ENCODE results near the gene ACCSL. TPM values are rescaled to one million over a fixed set of nuclear protein-coding genes. Genes with fewer than 3 reads are reported as not detected.

ACCSL gene
- not detected for polyA plus RNA-seq (2013, experiment 1 of 2)
- polyA plus RNA-seq (2013, experiment 2 of 2): not detected

GRCh38 chr11:44047931-44048431 lies at the start of gene ACCSL:
Gene ACCSL (plus strand): TSS chr11:44047981. CDS start chr11:44048037, 56 bp downstream.
- H3K27ac ChIP-seq (replicated peaks; ENCODE audit: low read length): no peak within 1 kb of the TSS
- DNase-seq (ENCODE audit: low spot score): no peak
- no peaks in the 10 kb centered on the region for H3K4me1 ChIP-seq (ENCODE audit: control insufficient read depth in 2 of 2, insufficient read depth in 1 of 2, low read depth in 1 of 2, low read length in 2 of 2)
- no peak within 1 kb of the TSS for H3K4ac ChIP-seq (ENCODE audit: low read length)
- no peaks in the 10 kb centered on the region for H3K36me3 ChIP-seq (replicated peaks in 1 of 2; ENCODE audit: control insufficient read depth in 2 of 2, insufficient read depth in 2 of 2, low read length in 2 of 2)
- peaks cover 0 to 20% (median 0%) of the 10 kb centered on the region in 3 experiments for H3K27me3 ChIP-seq (ENCODE audit: control insufficient read depth in 3 of 3, insufficient read depth in 3 of 3, low read depth in 1 of 3, low read length in 3 of 3)
- H3K23ac ChIP-seq (ENCODE audit: low read depth, low read length, poor library complexity): no peak within 1 kb of the TSS
- no peak within 1 kb of the TSS for H3K4me3 ChIP-seq (ENCODE audit: low read length in 2 of 2)
- H3K79me1 ChIP-seq (ENCODE audit: low read depth, low read length): no peaks in the 10 kb centered on the region
- no peak within 1 kb of the TSS for H3K4me2 ChIP-seq (ENCODE audit: insufficient read depth, low read length, poor library complexity, severe bottlenecking)
- H2AK5ac ChIP-seq (ENCODE audit: low read depth, low read length): no peak within 1 kb of the TSS
- H2BK15ac ChIP-seq (ENCODE audit: low read length): no peak within 1 kb of the TSS
- H2BK5ac ChIP-seq (ENCODE audit: low read length): no peak within 1 kb of the TSS
- no peak within 1 kb of the TSS for H2AFZ ChIP-seq (ENCODE audit: low read length)
- no peak within 1 kb of the TSS for H4K91ac ChIP-seq (ENCODE audit: low read depth, low read length, poor library complexity)
- no CpG with 5 or more reads among the region's 12 CpGs for WGBS, 2 donors (ENCODE audit: extremely low coverage in 2 of 2, insufficient read length in 2 of 2, insufficient replicate concordance in 1 of 2)
- no peak within 1 kb of the TSS for H3K18ac ChIP-seq (ENCODE audit: low read length)
- H2BK12ac ChIP-seq (ENCODE audit: low read length): no peak within 1 kb of the TSS
- H3K14ac ChIP-seq (ENCODE audit: low read length): no peak within 1 kb of the TSS
- no peak within 1 kb of the TSS for H2BK120ac ChIP-seq (ENCODE audit: low read depth, low read length)
- H3K9me3 ChIP-seq (replicated peaks in 1 of 2; ENCODE audit: control insufficient read depth in 2 of 2, insufficient read depth in 1 of 2, low read depth in 1 of 2, low read length in 2 of 2): no peaks in the 10 kb centered on the region
- H3K9ac ChIP-seq (ENCODE audit: low read depth, low read length, poor library complexity): no peak within 1 kb of the TSS
- H4K8ac ChIP-seq (ENCODE audit: low read depth, low read length): no peak within 1 kb of the TSS

- Histone ChIP-seq H2AFZ (ENCODE audit: low read length) (no peak overlapping the region), H2BK15ac (ENCODE audit: low read length) (no peak overlapping the region), H3K4ac (ENCODE audit: low read length) (no peak overlapping the region), H3K4me3 (ENCODE audit: low read length in 2 of 2) (no peak overlapping the region), H3K27me3 (ENCODE audit: control insufficient read depth in 3 of 3, insufficient read depth in 3 of 3, low read depth in 1 of 3, low read length in 3 of 3) (peaks cover 0 to 23% (median 0%) of the 10 kb centered on the region in 3 experiments), H4K8ac (ENCODE audit: low read depth, low read length) (no peak overlapping the region), H2BK5ac (ENCODE audit: low read length) (no peak overlapping the region), H2BK12ac (ENCODE audit: low read length) (no peak overlapping the region), H3K23ac (ENCODE audit: low read depth, low read length, poor library complexity) (no peak overlapping the region), H3K9ac (ENCODE audit: low read depth, low read length, poor library complexity) (no peak overlapping the region), H3K36me3 (replicated peaks in 1 of 2; ENCODE audit: control insufficient read depth in 2 of 2, insufficient read depth in 2 of 2, low read length in 2 of 2) (no peaks in the 10 kb centered on the region), H3K18ac (ENCODE audit: low read length) (no peak overlapping the region), H3K9me3 (replicated peaks in 1 of 2; ENCODE audit: control insufficient read depth in 2 of 2, insufficient read depth in 1 of 2, low read depth in 1 of 2, low read length in 2 of 2) (no peaks in the 10 kb centered on the region), H2BK120ac (ENCODE audit: low read depth, low read length) (no peak overlapping the region), H3K27ac (replicated peaks; ENCODE audit: low read length) (no peak overlapping the region), H3K79me1 (ENCODE audit: low read depth, low read length) (no peaks in the 10 kb centered on the region), H2AK5ac (ENCODE audit: low read depth, low read length) (no peak overlapping the region), H3K4me1 (ENCODE audit: control insufficient read depth in 2 of 2, insufficient read depth in 1 of 2, low read depth in 1 of 2, low read length in 2 of 2) (peaks cover 0 to 6% of the 10 kb centered on the region in 2 donors), H3K14ac (ENCODE audit: low read length) (no peak overlapping the region), H3K4me2 (ENCODE audit: insufficient read depth, low read length, poor library complexity, severe bottlenecking) (no peak overlapping the region), H4K91ac (ENCODE audit: low read depth, low read length, poor library complexity) (no peak overlapping the region)
- no peak for DNase-seq (ENCODE audit: low spot score)
- WGBS, 2 donors (ENCODE audit: extremely low coverage in 2 of 2, insufficient read length in 2 of 2, insufficient replicate concordance in 1 of 2): no CpG with 5 or more reads among the region's 1 CpG
These were observed 49.5 kb upstream of the ACCSL start for GRCh38 chr11:43998308-43998707.

- Histone ChIP-seq H3K4ac (ENCODE audit: low read length) (no peak overlapping the region), H3K4me2 (ENCODE audit: insufficient read depth, low read length, poor library complexity, severe bottlenecking) (no peak overlapping the region), H3K4me3 (ENCODE audit: low read length in 2 of 2) (no peak overlapping the region), H4K8ac (ENCODE audit: low read depth, low read length) (no peak overlapping the region), H2BK5ac (ENCODE audit: low read length) (no peak overlapping the region), H3K23ac (ENCODE audit: low read depth, low read length, poor library complexity) (no peak overlapping the region), H2AK5ac (ENCODE audit: low read depth, low read length) (no peak overlapping the region), H3K14ac (ENCODE audit: low read length) (no peak overlapping the region), H3K36me3 (replicated peaks in 1 of 2; ENCODE audit: control insufficient read depth in 2 of 2, insufficient read depth in 2 of 2, low read length in 2 of 2) (no peaks in the 10 kb centered on the region), H3K27me3 (ENCODE audit: control insufficient read depth in 3 of 3, insufficient read depth in 3 of 3, low read depth in 1 of 3, low read length in 3 of 3) (peaks cover 0 to 19% (median 0%) of the 10 kb centered on the region in 3 experiments), H2BK12ac (ENCODE audit: low read length) (no peak overlapping the region), H2BK15ac (ENCODE audit: low read length) (no peak overlapping the region), H2BK120ac (ENCODE audit: low read depth, low read length) (no peak overlapping the region), H3K18ac (ENCODE audit: low read length) (no peak overlapping the region), H3K9ac (ENCODE audit: low read depth, low read length, poor library complexity) (no peak overlapping the region), H4K91ac (ENCODE audit: low read depth, low read length, poor library complexity) (no peak overlapping the region), H3K4me1 (ENCODE audit: control insufficient read depth in 2 of 2, insufficient read depth in 1 of 2, low read depth in 1 of 2, low read length in 2 of 2) (peaks cover 11 to 16% of the 10 kb centered on the region in 2 donors), H3K79me1 (ENCODE audit: low read depth, low read length) (no peaks in the 10 kb centered on the region), H3K9me3 (replicated peaks in 1 of 2; ENCODE audit: control insufficient read depth in 2 of 2, insufficient read depth in 1 of 2, low read depth in 1 of 2, low read length in 2 of 2) (no peaks in the 10 kb centered on the region), H2AFZ (ENCODE audit: low read length) (no peak overlapping the region), H3K27ac (replicated peaks; ENCODE audit: low read length) (no peak overlapping the region)
- DNase-seq (ENCODE audit: low spot score): no peak
- WGBS, 2 donors (ENCODE audit: extremely low coverage in 2 of 2, insufficient read length in 2 of 2, insufficient replicate concordance in 1 of 2): no CpG with 5 or more reads among the region's 2 CpGs
These were observed 47.0 kb upstream of the ACCSL start for GRCh38 chr11:44000731-44001130.

GRCh38 chr11:44002191-44003093 lies 45.3 kb upstream of the ACCSL start:
- H3K79me1 ChIP-seq (ENCODE audit: low read depth, low read length): no peaks in the 10 kb centered on the region
- peaks cover 0 to 15% (median 0%) of the 10 kb centered on the region in 3 experiments for H3K27me3 ChIP-seq (ENCODE audit: control insufficient read depth in 3 of 3, insufficient read depth in 3 of 3, low read depth in 1 of 3, low read length in 3 of 3)
- H3K27ac ChIP-seq (replicated peaks; ENCODE audit: low read length): no peak overlapping the region
- H2BK15ac ChIP-seq (ENCODE audit: low read length): no peak overlapping the region
- H3K4ac ChIP-seq (ENCODE audit: low read length): no peak overlapping the region
- no peak overlapping the region for H3K4me2 ChIP-seq (ENCODE audit: insufficient read depth, low read length, poor library complexity, severe bottlenecking)
- no peak overlapping the region for H3K9ac ChIP-seq (ENCODE audit: low read depth, low read length, poor library complexity)
- no peak overlapping the region for H2BK12ac ChIP-seq (ENCODE audit: low read length)
- H4K8ac ChIP-seq (ENCODE audit: low read depth, low read length): no peak overlapping the region
- peak overlapping the region; percentile 72 for H2AK5ac ChIP-seq (ENCODE audit: low read depth, low read length)
- H3K18ac ChIP-seq (ENCODE audit: low read length): no peak overlapping the region
- H3K4me3 ChIP-seq (ENCODE audit: low read length in 2 of 2): no peak overlapping the region
- H2BK5ac ChIP-seq (ENCODE audit: low read length): no peak overlapping the region
- no peak overlapping the region for H3K23ac ChIP-seq (ENCODE audit: low read depth, low read length, poor library complexity)
- H3K14ac ChIP-seq (ENCODE audit: low read length): no peak overlapping the region
- no CpG with 5 or more reads among the region's 18 CpGs for WGBS, 2 donors (ENCODE audit: extremely low coverage in 2 of 2, insufficient read length in 2 of 2, insufficient replicate concordance in 1 of 2)
- peaks cover 11 to 21% of the 10 kb centered on the region in 2 donors for H3K4me1 ChIP-seq (ENCODE audit: control insufficient read depth in 2 of 2, insufficient read depth in 1 of 2, low read depth in 1 of 2, low read length in 2 of 2)
- no peak overlapping the region for H2AFZ ChIP-seq (ENCODE audit: low read length)
- no peak overlapping the region for H2BK120ac ChIP-seq (ENCODE audit: low read depth, low read length)
- H3K9me3 ChIP-seq (replicated peaks in 1 of 2; ENCODE audit: control insufficient read depth in 2 of 2, insufficient read depth in 1 of 2, low read depth in 1 of 2, low read length in 2 of 2): no peaks in the 10 kb centered on the region
- no peaks in the 10 kb centered on the region for H3K36me3 ChIP-seq (replicated peaks in 1 of 2; ENCODE audit: control insufficient read depth in 2 of 2, insufficient read depth in 2 of 2, low read length in 2 of 2)
- no peak for DNase-seq (ENCODE audit: low spot score)
- H4K91ac ChIP-seq (ENCODE audit: low read depth, low read length, poor library complexity): no peak overlapping the region
